ENCODE data around the gene DBNL. TPM values are rescaled to one million over a fixed set of nuclear protein-coding genes. Genes with fewer than 3 reads are reported as not detected.
A peak's percentile ranks its signal among the peaks of the same experiment; 100 is the strongest.

Gene DBNL
- total RNA-seq, 4 donors from 2014 or later, result 95.7 to 133 (median 98.2) TPM

DNA sequence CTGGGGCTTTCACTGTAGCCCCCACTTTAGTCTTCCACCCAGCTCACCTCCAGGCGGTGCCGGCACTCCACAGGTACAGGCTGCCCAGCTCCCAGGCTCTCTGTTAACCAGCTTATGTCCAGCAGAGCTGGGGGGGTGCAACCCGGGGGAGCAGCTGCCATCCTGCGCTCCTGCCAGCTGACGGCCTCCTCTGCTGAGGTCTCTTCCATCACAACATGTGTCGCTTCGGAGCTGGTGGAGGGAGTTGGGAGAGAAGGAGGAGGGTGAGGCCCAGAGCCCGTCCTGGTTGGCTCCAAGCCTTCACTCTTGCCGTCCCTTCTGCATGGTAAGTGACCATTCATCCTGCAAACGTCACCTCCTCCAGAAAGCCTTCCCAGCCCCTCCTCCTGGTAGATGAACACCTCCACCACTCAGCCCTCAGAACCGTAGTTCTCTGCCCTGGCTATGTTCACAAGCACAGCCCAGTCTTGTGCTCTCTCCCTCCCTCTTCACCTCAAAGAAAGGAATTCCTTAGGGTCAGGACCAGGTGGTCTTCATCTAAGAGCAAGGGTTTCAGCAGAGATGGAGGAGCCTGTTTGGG lies 36.3 kb downstream of the DBNL start:
- no peak overlapping the region for H3K27ac ChIP-seq
- no peak for TF ChIP-seq EP300 (IDR thresholded peaks at IDR 0.05)
- no peak for TF ChIP-seq CTCF (IDR thresholded peaks at IDR 0.05)
- no peak for TF ChIP-seq POLR2AphosphoS5 (IDR thresholded peaks at IDR 0.05)
- TF ChIP-seq POLR2A (IDR thresholded peaks at IDR 0.05), result no peak
- H3K4me1 ChIP-seq, result peaks cover 38% of the 10 kb centered on the region
- WGBS, result 84% methylated on average over 11 of the region's 11 CpGs
- H3K4me3 ChIP-seq, result peak overlapping the region; percentile 61
- no peaks in the 10 kb centered on the region for H3K9me3 ChIP-seq
- DNase-seq (ENCODE audit: low spot score in 2 of 2), result no peak
- peaks cover 48% of the 10 kb centered on the region for H3K36me3 ChIP-seq
- no peaks in the 10 kb centered on the region for H3K27me3 ChIP-seq

DNA sequence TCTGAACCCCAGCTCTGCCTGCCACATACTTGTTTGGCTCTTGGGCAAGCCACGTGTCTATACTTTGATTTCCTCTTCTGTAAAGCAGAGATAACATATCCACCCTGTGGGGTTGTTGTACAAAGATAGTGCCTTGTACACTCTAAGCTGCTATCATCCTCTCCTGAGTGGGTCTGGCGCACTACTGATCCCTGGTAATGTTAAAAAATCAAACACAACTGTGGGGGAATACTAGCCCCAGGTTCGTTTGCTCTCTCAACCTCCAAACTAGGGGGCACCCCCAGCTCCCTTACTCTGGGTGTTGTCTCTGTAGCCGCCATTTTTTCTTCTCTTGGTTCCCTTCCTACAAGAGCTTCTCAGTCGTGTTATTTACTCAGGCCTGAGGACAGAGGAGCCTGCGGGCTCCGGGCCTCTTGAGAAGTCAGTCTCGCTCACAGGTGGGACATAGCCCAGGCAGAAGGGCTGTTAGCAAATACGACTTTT lies 36.8 kb downstream of the DBNL start:
- H3K27me3 ChIP-seq, result no peaks in the 10 kb centered on the region
- peak overlapping the region; percentile 61 for H3K4me3 ChIP-seq
- H3K4me1 ChIP-seq, result peaks cover 38% of the 10 kb centered on the region
- H3K36me3 ChIP-seq, result peaks cover 42% of the 10 kb centered on the region
- no peak for DNase-seq (ENCODE audit: low spot score in 2 of 2)
- WGBS, result 64% methylated on average over 9 of the region's 9 CpGs
- peak overlapping the region; percentile 12 for H3K27ac ChIP-seq
- no peak for TF ChIP-seq CTCF (IDR thresholded peaks at IDR 0.05)
- TF ChIP-seq POLR2AphosphoS5 (IDR thresholded peaks at IDR 0.05), result no peak
- no peak for TF ChIP-seq POLR2A (IDR thresholded peaks at IDR 0.05)
- TF ChIP-seq EP300 (IDR thresholded peaks at IDR 0.05), result no peak
- H3K9me3 ChIP-seq, result no peaks in the 10 kb centered on the region

DNA sequence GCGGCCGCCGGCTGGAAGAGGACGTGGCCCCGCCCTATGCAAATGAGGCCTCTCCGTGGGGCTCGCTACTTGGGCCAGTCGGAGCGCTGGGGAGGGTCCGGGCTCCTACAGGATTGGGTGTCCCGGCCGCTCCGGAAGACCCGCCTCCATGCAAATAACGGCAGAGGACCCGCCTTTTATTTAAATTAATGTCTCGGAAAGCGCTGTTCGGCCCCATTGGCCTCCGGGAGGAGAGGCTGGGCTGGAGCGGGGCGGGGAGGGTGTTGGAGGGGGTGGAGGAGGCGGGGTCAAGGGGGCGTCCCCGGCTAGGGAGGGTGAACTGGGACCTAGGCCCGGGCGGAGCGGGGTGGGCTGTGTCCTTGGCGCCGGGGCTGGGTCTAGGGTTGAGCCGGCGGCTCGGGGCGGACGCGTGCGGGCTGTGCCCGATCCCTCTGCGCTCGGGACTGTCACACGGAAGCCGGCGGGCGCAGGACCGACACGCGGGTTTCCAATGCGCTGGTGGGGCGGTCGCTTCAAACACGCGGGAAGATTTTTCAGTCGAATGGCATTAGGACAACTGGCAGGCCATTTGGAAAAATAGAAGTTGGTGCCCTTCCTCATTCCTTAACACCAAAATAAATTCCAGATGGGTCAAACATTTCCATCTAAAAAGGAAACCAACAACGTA lies 38.2 kb downstream of the DBNL start:
- peaks cover 44% of the 10 kb centered on the region for H3K4me1 ChIP-seq
- no peaks in the 10 kb centered on the region for H3K27me3 ChIP-seq
- peak overlapping the region; percentile 75 for H3K27ac ChIP-seq
- peak; percentile 100 for DNase-seq (ENCODE audit: low spot score in 2 of 2)
- TF ChIP-seq CTCF (IDR thresholded peaks at IDR 0.05) (no peak), POLR2A (IDR thresholded peaks at IDR 0.05) (peak in 1 of 2 donors; percentile 66), EP300 (IDR thresholded peaks at IDR 0.05) (no peak), POLR2AphosphoS5 (IDR thresholded peaks at IDR 0.05) (peak in 2 of 3 donors; percentile 57 to 76)
- no peaks in the 10 kb centered on the region for H3K9me3 ChIP-seq
- WGBS, result under 1% methylated on average over 23 of the region's 54 CpGs
- H3K4me3 ChIP-seq, result peak overlapping the region; percentile 61
- peaks cover 30% of the 10 kb centered on the region for H3K36me3 ChIP-seq

DNA sequence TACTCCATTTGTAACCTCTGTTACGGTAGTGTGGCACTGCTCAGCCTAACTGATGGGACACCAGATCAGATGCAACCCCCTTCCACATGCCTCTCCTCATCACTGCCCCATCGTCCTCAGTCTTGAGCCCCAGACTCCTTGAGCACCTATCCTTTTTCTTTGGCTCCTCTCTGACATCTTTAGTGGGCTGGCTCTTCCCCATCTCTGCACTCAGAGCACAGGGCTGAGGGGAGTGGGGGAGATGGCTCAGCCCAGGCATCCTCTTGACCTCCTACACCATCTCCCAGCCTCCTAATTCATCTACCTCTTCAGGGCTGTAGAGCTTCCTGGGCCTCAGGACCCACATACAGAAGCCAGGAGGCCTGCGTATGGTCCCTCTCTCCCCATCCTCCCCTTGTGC lies 39.3 kb downstream of the DBNL start:
- H3K27ac ChIP-seq, result peak overlapping the region; percentile 75
- no peaks in the 10 kb centered on the region for H3K27me3 ChIP-seq
- no peak for DNase-seq (ENCODE audit: low spot score in 2 of 2)
- no peak for TF ChIP-seq POLR2A (IDR thresholded peaks at IDR 0.05)
- no peak for TF ChIP-seq POLR2AphosphoS5 (IDR thresholded peaks at IDR 0.05)
- no peak for TF ChIP-seq EP300 (IDR thresholded peaks at IDR 0.05)
- no peak for TF ChIP-seq CTCF (IDR thresholded peaks at IDR 0.05)
- no peaks in the 10 kb centered on the region for H3K9me3 ChIP-seq
- H3K36me3 ChIP-seq, result peaks cover 18% of the 10 kb centered on the region
- H3K4me3 ChIP-seq, result no peak overlapping the region
- WGBS, result 92% methylated on average over 3 of the region's 3 CpGs
- H3K4me1 ChIP-seq, result peaks cover 48% of the 10 kb centered on the region

GRCh38 chr7:44084701-44085100 lies 40.2 kb downstream of the DBNL start:
- 77% methylated on average over 4 of the region's 4 CpGs for WGBS

More at GRCh38 chr7:44084701-44085100, 40.2 kb downstream of the DBNL start:
- Histone ChIP-seq H3K27ac (no peak overlapping the region), H3K4me1 (peaks cover 41% of the 10 kb centered on the region), H3K27me3 (no peaks in the 10 kb centered on the region), H3K4me3 (no peak overlapping the region), H3K9me3 (no peaks in the 10 kb centered on the region), H3K36me3 (peaks cover 9% of the 10 kb centered on the region)
- no peak for DNase-seq (ENCODE audit: low spot score in 2 of 2)
- TF ChIP-seq POLR2A (IDR thresholded peaks at IDR 0.05) (no peak), EP300 (IDR thresholded peaks at IDR 0.05) (no peak), CTCF (IDR thresholded peaks at IDR 0.05) (no peak), POLR2AphosphoS5 (IDR thresholded peaks at IDR 0.05) (no peak)
